Activated CD4-positive, CD25-positive, alpha-beta regulatory T cell treated with anti-CD3 and anti-CD28 coated beads, Interleukin-2, amount 50 U/mL, for 72 hours (primary cell): Measurements from ENCODE around the gene CEPT1.

Experiments
- DNase-seq: peaks from one replicate; pipeline ENCODE4 v3.0.0; 2021

Gene CEPT1

GRCh38 chr1:111147948-111148347, 7.9 kb downstream of the CEPT1 start:
- no peak for DNase-seq

GRCh38 chr1:111148376-111148881, 8.4 kb downstream of the CEPT1 start:
- DNase-seq = no peak

- DNase-seq = no peak
Measured at GRCh38 chr1:111151838-111152237, 11.8 kb downstream of the CEPT1 start.

- no peak for DNase-seq
Measured at GRCh38 chr1:111154021-111154999, 14.3 kb downstream of the CEPT1 start.

GRCh38 chr1:111157431-111157830, 17.4 kb downstream of the CEPT1 start:
- no peak for DNase-seq

GRCh38 chr1:111161843-111162487, 21.9 kb downstream of the CEPT1 start:
- no peak for DNase-seq

- no peak for DNase-seq
Measured at GRCh38 chr1:111162488-111162880, 22.5 kb downstream of the CEPT1 start.

- no peak for DNase-seq
Measured at GRCh38 chr1:111163363-111163762, 23.3 kb downstream of the CEPT1 start.

- DNase-seq = no peak
Measured at GRCh38 chr1:111164151-111164550, 24.1 kb downstream of the CEPT1 start.

- DNase-seq = no peak
Measured at GRCh38 chr1:111172463-111172862, 32.4 kb downstream of the CEPT1 start.

- no peak for DNase-seq
Measured at GRCh38 chr1:111174070-111174469, 34.0 kb downstream of the CEPT1 start.

- no peak for DNase-seq
Measured at GRCh38 chr1:111175349-111175748, 35.3 kb downstream of the CEPT1 start.

GRCh38 chr1:111176678-111177077, 36.7 kb downstream of the CEPT1 start:
- DNase-seq = no peak

- DNase-seq = no peak
Measured at GRCh38 chr1:111179968-111180533, 40.0 kb downstream of the CEPT1 start.

- no peak for DNase-seq
Measured at GRCh38 chr1:111182052-111182451, 42.0 kb downstream of the CEPT1 start.

GRCh38 chr1:111183308-111184069, 43.5 kb downstream of the CEPT1 start:
- no peak for DNase-seq

- no peak for DNase-seq
Measured at GRCh38 chr1:111184663-111185062, 44.6 kb downstream of the CEPT1 start.

GRCh38 chr1:111190931-111191451, 51.0 kb downstream of the CEPT1 start:
- DNase-seq = no peak

GRCh38 chr1:111191496-111191895, 51.5 kb downstream of the CEPT1 start:
- DNase-seq = no peak

- DNase-seq = no peak
Measured at GRCh38 chr1:111192074-111192473, 52.1 kb downstream of the CEPT1 start.

- no peak for DNase-seq
Measured at GRCh38 chr1:111192658-111193519, 52.9 kb downstream of the CEPT1 start.
